Activated T-cell treated with anti-CD3 and anti-CD28 coated beads for 4 hours (primary cell): Measurements from ENCODE around the gene FGFR1OP2.
"Not testable (repeated sequence)": the region's sequence is repeated elsewhere in the genome, so short reads cannot be mapped to it uniquely, and the experiment has no call there.

Experiments used
- DNase-seq: peaks from one replicate; pipeline ENCODE4 v3.0.0-alpha.2; 2020

Gene FGFR1OP2

DNA sequence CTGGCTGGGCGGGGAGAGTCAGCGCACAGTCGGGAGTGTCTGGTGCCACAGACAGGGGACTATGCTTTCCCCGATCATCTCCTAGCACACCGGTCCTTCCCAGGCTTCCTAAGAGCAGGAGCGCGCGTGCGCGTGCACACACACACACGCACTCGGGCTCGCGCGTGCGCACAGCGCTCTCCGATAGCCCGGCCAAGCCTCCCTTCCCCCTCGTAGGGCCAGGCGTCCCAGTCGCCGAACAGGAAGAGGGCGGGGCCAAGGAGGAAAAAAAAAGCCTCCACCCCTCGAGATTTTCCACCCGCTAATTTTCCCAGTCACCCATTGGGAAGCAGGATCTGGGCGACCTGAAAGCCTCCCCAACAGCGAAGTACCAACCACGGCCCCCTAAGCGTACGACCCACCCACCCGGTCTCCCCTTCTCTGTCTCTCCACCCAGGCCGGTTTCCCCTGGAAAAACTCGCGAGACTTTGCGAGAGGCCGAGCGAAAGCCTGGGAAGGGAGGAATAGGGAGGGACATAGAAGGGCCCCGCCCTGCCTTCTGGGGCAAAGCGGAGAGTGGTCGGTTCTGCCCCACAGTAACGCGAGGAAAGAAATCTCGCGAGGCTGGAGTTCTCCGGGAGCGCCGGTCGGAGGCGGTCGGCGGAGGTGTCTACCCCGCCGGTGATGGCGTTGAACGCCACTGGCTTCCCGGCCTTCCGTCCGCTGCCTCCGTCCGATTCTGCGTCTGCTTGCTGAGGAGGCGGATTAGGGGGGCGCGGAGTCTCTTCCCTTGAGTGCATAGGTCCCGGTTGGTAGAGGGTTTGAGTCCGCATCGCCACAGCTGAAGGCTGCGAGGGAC, at the start of gene FGFR1OP2, which contains the start of gene INTS13:
Gene FGFR1OP2 (plus strand): TSS at position 608 of the 838 bp plus-strand sequence. CDS start 15,689 bp downstream, outside the sequence.
Gene INTS13 (minus strand): TSS at position 119 of the 838 bp plus-strand sequence. CDS start 1,178 bp downstream, outside the sequence.
- peak; percentile 96 for DNase-seq

DNA sequence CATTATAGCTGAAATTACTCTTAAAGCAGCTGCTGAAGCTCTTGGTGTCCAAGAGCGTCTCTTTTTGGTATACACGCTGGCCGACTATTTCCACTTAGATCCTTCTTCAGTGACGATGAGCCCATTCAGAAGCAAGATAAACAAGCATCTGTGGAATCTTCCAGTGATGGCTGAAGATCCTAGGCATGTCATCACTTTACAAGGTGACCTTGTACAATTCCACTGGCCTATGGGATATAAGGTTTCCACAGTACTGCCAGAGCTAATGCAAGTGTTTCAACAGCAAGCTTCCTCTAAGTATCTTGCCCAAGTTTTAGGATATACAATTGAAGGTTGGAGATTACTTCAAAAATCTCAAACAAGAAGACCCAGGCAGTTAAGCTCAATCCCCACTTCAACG, 47.5 kb upstream of the FGFR1OP2 start:
- no peak for DNase-seq

DNA sequence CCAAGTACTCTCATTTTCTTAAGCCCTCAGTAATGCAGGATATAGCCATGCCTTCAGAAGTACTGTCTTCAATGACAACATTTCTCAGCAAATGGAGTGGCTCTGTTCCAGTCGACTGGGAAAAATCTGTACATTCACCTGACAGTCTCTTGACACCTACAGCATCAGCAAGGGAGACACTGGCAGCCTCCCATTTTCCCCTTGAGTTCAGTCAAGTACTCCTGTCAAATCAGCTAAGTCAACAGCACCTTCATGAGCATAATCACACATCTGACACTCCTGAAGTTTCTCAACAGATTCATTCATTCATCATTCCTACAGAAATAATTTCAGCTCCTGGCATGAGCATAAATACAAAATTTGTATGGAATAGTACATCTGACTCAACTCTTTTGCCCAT, 46.6 kb upstream of the FGFR1OP2 start:
- DNase-seq, result no peak

GRCh38 chr12:26895672-26896071, 42.6 kb upstream of the FGFR1OP2 start:
- DNase-seq, result no peak

DNA sequence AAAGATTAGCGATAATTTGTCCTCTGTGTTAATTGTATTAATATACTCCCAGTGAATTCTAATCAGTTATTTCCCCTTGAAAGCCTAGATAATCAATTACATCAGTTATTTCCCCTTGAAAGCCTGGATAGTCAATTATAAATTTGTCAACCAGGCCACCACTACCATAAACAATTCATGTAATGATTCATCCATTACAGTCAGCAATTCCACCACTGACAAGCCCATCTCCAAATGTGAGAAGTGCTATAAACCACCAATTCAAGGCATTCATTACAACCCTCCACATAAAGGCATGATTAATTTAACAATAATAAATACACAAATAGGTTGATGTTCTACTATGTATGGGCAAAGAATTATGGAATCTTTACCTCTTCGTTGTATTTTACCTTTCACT, 41.4 kb upstream of the FGFR1OP2 start:
- no peak for DNase-seq

GRCh38 chr12:26903396-26903795, 34.9 kb upstream of the FGFR1OP2 start:
- not testable (repeated sequence) for DNase-seq

DNA sequence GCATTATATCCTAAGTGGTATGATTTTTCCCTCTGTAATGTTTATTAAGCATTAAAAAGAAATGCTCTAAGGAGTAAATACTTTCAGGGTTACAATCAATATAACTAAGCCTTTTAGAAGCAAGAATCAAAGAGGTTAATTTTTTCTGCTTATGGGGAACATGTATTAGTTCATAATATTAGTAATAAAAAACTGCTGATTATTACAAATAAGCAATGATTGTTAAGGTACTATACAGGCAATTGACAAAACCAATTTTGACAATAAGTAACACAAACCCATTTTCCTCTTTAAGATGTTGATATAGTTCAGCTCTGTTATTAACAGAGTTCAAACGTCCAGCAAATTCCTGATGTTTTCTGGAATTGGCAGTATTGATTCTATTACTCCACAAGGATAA, 32.2 kb upstream of the FGFR1OP2 start:
- DNase-seq, result no peak

- no peak for DNase-seq
Observed at GRCh38 chr12:26906704-26907103, 31.6 kb upstream of the FGFR1OP2 start.

DNA sequence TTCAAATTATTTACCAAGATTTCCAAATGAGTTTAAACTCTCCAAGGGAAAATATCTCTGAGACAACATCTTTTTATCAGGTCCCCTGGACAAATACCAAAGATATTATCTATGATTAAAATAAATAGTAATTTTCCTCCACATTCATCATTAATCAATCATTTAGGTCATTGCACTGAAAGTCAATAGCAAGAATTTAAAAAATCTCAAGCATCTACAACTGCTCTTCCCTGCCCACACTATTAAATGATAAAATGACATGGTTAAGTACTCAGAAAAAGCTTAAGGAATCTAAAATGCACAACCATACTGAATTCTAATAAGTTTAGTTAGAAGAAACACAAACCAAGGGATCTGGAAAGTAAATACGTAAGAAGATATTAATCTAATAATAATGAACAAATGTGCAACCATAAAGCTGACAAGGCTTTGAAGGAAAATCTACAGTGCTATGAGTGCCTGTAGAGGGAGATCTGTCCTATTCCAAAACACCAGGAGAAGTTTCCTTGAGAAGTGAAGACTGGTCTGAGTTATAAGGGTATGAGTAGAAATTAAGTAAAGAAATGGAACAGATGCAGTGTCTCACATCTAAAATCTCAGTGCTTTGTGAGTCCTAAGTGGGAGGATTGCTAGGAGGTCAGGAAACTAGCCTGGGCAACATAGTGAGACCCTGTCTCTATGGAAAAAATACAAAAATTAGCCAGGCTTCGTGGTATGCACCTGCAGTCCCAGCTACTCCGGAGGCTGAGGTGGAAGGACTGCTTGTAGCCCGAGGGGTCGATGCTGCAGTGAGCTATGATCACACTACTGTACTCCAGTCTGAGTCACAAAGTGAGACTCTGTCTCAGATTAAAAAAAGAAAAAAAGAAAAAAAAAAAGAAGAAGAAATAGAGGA, 19.7 kb upstream of the FGFR1OP2 start:
- DNase-seq, result no peak

DNA sequence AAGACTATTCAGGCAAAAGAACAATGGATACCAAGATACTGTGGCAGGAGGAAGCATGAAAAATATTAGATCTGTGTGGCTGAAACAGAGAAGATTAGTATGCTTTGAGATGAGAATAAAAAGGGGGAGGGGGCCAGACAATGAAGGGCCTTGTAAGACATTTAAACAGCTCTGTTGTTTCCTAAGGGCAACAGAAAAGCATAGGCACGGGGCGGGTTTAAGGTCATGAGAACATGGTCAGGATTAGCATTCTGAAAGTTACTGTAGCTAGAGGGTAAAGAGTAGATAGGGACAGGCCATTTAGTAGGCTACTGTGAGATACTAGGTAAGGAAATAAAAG, 19.1 kb upstream of the FGFR1OP2 start:
- DNase-seq, result no peak

- DNase-seq, result no peak
Observed at GRCh38 chr12:26921886-26922285, 16.4 kb upstream of the FGFR1OP2 start.

DNA sequence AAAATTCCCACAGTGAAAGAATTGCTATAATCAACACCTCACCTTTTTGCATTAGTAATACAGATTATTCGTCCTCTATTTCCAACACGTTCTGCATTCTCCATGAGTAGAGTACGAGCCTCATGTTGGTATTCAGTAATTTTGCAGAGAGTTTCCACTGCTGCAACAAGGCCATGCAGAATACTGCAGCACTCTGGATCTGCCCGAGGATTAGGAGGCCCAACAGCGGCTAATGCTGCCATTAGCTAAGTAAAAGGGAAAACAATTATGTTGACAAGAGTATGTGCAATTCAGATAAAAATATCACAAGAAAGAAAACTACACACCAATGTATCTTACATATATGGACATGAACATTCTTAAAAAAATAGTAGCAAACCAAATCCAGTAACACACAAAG, 9.6 kb upstream of the FGFR1OP2 start:
- no peak for DNase-seq

GRCh38 chr12:26929590-26929989, 8.7 kb upstream of the FGFR1OP2 start:
- no peak for DNase-seq

DNA sequence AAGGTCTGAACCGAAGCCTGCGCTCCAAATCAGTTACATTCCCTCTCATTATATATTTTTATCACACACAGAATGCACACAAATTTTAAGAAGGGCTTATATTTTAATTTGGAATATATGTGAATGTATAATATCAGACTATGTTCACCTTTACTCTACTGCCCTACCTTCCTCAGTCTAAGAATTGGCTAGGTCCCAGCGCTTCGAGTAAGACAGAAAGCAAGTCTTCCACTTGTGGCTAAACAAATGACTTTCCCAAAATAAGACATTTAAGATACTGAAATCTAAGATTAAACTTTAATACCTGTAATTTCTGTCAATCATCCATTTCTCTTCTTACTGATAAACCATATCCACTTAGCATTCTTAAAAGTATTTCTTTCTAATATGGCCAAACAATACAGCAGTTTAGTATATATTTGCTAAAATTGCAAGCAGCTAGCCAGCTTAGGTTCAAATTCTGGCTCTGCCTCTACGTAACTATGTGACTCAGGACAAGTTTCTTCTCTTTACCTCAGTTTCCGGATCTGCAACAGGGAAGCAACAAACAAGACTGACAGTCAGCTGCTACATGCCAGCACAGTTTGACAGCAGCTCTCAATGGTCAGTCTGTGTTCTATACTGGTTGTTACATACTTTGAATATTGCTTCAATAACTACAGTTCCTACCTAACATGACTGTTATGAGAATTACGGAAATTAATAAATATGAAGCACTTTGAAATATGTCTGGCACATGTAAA, 2.5 kb upstream of the FGFR1OP2 start:
- no peak for DNase-seq

GRCh38 chr12:26936559-26937442, 1.5 kb upstream of the FGFR1OP2 start:
- DNase-seq, result no peak

- DNase-seq, result no peak
Observed at GRCh38 chr12:26937443-26937862, 817 bp upstream of the FGFR1OP2 start.

DNA sequence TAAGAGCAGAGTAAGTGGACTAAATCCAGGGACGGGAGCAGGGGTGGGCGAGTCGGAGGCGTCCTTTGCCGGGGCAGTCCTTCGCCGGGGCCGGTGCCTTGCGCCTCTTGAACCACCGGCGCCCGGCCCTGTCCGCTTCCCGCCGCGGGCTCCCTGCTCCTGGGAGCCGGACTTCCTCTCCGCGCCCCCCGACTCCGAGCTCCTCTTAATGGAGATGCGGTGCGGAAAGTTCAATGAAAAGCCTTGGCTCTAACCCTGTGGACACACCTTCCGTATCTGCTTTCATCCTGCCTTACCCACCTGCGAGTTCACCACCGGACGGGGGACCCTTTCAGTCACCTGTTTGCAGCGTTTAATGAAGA, 412 bp downstream of the FGFR1OP2 start:
- no peak for DNase-seq

DNA sequence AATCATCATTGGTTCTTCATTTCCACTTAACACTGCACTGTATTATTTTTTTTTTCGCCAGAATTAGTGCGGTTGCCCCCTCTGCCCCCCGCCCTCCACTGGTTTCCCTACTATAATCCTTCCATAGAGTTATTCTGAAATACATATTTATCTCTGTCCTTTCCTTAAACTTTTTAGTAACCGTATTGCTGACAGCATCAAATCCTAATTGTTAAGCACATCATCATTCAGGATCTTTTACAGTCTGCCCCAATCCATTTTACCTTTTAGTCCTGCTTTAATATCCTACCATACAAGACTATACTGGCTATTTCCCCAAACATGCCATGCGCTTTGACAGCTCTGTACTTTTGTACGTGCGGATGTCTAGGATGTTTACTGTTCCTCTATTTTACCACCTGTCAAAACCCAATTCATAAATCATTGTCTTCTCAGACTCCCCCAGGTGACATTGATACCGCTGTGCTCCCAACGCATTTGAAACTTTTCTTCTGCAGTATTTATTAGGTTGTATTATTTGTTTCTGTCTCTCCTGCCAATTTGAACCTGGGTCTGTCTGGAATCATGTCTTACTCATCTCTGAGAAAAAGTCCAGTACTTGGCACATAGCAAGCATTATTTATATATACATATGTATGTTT, 1.0 kb downstream of the FGFR1OP2 start:
- DNase-seq, result no peak

DNA sequence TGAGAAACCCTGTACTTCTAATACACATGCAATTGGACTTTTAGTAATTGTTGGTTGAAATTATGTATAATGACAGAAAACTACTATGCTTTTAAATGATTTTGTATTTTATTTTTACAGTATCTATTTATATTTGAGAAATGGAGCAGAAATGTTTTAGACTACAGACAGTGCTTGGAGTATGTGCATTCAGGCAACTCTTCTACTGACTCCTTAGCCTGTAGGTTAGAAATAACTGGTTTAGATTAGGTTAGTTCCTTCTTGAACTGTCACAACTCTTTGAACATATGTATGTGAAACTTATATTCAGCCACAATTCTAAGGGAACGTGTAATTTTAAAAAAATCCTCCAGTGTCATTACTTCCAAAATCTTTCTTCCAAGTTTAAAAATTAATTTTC, 1.7 kb downstream of the FGFR1OP2 start:
- DNase-seq, result no peak

DNA sequence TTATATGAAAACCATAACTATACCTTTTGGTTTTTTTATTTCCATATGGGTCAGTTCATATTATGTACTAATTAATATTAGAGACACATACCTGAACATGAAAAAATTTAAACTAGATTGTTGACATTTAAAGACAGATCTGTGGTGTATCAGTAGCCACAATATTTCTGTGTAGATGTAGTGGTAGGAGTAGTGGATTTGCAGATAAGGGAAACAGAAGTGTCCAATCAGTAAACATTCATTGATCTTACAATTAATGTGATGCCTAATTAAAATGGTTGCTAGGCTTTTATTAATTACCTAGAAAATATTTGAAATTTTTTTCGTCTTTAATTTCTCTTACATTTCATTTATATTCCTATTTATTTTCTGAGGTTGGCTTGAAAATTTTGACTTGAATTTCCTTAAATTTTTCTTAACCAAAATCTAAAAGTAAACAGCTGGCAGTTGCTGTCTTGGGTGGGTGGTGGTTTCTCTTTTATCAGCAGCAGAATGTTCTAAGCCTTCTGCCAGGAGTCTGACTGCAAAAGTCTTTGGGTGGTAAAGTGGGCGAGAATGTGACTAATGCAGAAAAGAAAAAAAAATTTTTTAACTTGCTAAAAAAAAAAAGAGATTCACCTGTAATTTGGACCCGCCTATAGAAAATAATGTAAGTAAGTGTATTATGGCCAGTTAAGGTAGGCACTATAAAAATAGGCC, 2.4 kb downstream of the FGFR1OP2 start:
- DNase-seq, result peak; percentile 23

GRCh38 chr12:26941215-26941594, 2.9 kb downstream of the FGFR1OP2 start:
- no peak for DNase-seq
